ENCODE results near the gene GPR137. TPM values are rescaled to one million over a fixed set of nuclear protein-coding genes. Genes with fewer than 3 reads are reported as not detected.

The GPR137 gene
- total RNA-seq, 1 experiment from 2014 or later = 51.8 TPM

DNA sequence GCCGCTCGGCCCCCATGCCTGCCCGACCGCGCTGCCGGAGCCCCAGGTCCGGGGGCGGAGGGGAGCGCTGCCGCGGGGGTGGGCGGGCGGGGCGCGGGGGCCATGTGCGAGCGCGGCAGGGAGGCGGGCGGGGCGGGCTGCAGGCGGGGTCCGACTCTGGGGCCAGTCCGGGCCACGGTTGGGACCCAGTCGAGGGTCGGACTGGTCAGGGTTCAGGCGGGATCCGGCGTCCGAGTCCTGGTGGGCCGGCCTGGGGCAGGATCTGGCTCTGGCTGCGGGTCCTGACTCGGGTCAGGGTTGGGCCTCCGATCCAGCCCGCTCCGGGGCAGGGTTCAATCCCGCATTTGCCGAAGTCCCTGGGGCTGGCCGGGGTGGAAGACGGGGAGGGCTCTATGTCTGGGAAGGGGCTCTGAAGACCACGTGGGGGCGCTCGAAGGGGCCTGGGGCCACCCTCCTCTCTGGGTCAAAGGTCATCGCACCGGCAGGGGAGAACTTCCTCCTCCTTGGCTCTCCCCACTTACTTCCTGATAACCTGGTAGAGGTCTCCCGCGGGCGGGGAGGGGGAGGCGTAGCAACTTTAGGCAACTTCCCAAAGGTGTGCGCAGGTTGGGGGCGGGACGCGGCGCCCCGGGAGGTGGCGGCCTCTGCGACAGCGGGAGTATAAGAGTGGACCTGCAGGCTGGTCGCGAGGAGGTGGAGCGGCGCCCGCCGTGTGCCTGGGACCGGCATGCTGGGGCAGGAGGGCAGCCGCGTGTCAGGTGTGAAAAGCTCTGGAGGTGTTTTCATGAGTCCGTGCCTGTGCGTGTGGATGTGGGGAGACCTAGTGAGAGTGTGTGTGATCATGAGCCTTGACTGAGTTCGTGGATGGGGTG, 20.3 kb downstream of the GPR137 start (continued):
- TF ChIP-seq, protein P1, sequence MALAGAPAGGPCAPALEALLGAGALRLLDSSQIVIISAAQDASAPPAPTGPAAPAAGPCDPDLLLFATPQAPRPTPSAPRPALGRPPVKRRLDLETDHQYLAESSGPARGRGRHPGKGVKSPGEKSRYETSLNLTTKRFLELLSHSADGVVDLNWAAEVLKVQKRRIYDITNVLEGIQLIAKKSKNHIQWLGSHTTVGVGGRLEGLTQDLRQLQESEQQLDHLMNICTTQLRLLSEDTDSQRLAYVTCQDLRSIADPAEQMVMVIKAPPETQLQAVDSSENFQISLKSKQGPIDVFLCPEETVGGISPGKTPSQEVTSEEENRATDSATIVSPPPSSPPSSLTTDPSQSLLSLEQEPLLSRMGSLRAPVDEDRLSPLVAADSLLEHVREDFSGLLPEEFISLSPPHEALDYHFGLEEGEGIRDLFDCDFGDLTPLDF (CRISPR knock-in tag; IDR thresholded peaks at IDR 0.05) = no peak
- TF ChIP-seq TP53 (CRISPR knock-in tag; IDR thresholded peaks at IDR 0.05) = no peak
- TF ChIP-seq GABPB1 (CRISPR knock-in tag; IDR thresholded peaks at IDR 0.05) = no peak; the same call in 1 of the 2 replicates
- TF ChIP-seq E2F4 (CRISPR knock-in tag; IDR thresholded peaks at IDR 0.05; ENCODE audit: borderline replicate concordance, low read depth) = no peak
- no peak for TF ChIP-seq ZNF121 (CRISPR knock-in tag; IDR thresholded peaks at IDR 0.05)
- no peak for TF ChIP-seq TCF7 (CRISPR knock-in tag; IDR thresholded peaks at IDR 0.05; ENCODE audit: low read depth)
- TF ChIP-seq ZNF219 (CRISPR knock-in tag; IDR thresholded peaks at IDR 0.05; ENCODE audit: borderline replicate concordance) = no peak
- no peak for TF ChIP-seq MXD4 (CRISPR knock-in tag; IDR thresholded peaks at IDR 0.05; ENCODE audit: borderline replicate concordance)
- TF ChIP-seq ZBTB21 (CRISPR knock-in tag; IDR thresholded peaks at IDR 0.05; ENCODE audit: borderline replicate concordance) = no peak
- TF ChIP-seq CDX4 (CRISPR knock-in tag; IDR thresholded peaks at IDR 0.05; ENCODE audit: borderline replicate concordance) = no peak
- TF ChIP-seq SOX15 (CRISPR knock-in tag; IDR thresholded peaks at IDR 0.05) = no peak
- TF ChIP-seq, protein P2, sequence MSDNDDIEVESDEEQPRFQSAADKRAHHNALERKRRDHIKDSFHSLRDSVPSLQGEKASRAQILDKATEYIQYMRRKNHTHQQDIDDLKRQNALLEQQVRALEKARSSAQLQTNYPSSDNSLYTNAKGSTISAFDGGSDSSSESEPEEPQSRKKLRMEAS (CRISPR knock-in tag; IDR thresholded peaks at IDR 0.05) = peak; percentile 75
- no peak for TF ChIP-seq SMAD4 (CRISPR knock-in tag; IDR thresholded peaks at IDR 0.05)
- no peak for TF ChIP-seq TEAD4 (CRISPR knock-in tag; IDR thresholded peaks at IDR 0.05)
- TF ChIP-seq, protein P3, sequence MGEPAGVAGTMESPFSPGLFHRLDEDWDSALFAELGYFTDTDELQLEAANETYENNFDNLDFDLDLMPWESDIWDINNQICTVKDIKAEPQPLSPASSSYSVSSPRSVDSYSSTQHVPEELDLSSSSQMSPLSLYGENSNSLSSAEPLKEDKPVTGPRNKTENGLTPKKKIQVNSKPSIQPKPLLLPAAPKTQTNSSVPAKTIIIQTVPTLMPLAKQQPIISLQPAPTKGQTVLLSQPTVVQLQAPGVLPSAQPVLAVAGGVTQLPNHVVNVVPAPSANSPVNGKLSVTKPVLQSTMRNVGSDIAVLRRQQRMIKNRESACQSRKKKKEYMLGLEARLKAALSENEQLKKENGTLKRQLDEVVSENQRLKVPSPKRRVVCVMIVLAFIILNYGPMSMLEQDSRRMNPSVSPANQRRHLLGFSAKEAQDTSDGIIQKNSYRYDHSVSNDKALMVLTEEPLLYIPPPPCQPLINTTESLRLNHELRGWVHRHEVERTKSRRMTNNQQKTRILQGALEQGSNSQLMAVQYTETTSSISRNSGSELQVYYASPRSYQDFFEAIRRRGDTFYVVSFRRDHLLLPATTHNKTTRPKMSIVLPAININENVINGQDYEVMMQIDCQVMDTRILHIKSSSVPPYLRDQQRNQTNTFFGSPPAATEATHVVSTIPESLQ (CRISPR knock-in tag; IDR thresholded peaks at IDR 0.05) = no peak
- TF ChIP-seq, protein P4, sequence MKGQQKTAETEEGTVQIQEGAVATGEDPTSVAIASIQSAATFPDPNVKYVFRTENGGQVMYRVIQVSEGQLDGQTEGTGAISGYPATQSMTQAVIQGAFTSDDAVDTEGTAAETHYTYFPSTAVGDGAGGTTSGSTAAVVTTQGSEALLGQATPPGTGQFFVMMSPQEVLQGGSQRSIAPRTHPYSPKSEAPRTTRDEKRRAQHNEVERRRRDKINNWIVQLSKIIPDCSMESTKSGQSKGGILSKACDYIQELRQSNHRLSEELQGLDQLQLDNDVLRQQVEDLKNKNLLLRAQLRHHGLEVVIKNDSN (CRISPR knock-in tag; IDR thresholded peaks at IDR 0.05) = peak; percentile 79
- peak; percentile 69; the same call in 1 of the 2 replicates for TF ChIP-seq ZNF232 (CRISPR knock-in tag; IDR thresholded peaks at IDR 0.05)
- TF ChIP-seq ELF4 (CRISPR knock-in tag; IDR thresholded peaks at IDR 0.05; ENCODE audit: low read depth) = no peak
- TF ChIP-seq TEAD1 (CRISPR knock-in tag; IDR thresholded peaks at IDR 0.05) = peak; percentile 65
- TF ChIP-seq SMAD3 (CRISPR knock-in tag; IDR thresholded peaks at IDR 0.05; ENCODE audit: borderline replicate concordance) = no peak
- TF ChIP-seq, protein P5, sequence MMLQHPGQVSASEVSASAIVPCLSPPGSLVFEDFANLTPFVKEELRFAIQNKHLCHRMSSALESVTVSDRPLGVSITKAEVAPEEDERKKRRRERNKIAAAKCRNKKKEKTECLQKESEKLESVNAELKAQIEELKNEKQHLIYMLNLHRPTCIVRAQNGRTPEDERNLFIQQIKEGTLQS (CRISPR knock-in tag; conservative IDR thresholded peaks at IDR 0.05) = no peak
- TF ChIP-seq ATF1 (CRISPR knock-in tag; IDR thresholded peaks at IDR 0.05) = no peak
- TF ChIP-seq, protein P6, sequence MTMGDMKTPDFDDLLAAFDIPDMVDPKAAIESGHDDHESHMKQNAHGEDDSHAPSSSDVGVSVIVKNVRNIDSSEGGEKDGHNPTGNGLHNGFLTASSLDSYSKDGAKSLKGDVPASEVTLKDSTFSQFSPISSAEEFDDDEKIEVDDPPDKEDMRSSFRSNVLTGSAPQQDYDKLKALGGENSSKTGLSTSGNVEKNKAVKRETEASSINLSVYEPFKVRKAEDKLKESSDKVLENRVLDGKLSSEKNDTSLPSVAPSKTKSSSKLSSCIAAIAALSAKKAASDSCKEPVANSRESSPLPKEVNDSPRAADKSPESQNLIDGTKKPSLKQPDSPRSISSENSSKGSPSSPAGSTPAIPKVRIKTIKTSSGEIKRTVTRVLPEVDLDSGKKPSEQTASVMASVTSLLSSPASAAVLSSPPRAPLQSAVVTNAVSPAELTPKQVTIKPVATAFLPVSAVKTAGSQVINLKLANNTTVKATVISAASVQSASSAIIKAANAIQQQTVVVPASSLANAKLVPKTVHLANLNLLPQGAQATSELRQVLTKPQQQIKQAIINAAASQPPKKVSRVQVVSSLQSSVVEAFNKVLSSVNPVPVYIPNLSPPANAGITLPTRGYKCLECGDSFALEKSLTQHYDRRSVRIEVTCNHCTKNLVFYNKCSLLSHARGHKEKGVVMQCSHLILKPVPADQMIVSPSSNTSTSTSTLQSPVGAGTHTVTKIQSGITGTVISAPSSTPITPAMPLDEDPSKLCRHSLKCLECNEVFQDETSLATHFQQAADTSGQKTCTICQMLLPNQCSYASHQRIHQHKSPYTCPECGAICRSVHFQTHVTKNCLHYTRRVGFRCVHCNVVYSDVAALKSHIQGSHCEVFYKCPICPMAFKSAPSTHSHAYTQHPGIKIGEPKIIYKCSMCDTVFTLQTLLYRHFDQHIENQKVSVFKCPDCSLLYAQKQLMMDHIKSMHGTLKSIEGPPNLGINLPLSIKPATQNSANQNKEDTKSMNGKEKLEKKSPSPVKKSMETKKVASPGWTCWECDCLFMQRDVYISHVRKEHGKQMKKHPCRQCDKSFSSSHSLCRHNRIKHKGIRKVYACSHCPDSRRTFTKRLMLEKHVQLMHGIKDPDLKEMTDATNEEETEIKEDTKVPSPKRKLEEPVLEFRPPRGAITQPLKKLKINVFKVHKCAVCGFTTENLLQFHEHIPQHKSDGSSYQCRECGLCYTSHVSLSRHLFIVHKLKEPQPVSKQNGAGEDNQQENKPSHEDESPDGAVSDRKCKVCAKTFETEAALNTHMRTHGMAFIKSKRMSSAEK (CRISPR knock-in tag; IDR thresholded peaks at IDR 0.05; ENCODE audit: borderline replicate concordance) = no peak
- TF ChIP-seq, protein P7, sequence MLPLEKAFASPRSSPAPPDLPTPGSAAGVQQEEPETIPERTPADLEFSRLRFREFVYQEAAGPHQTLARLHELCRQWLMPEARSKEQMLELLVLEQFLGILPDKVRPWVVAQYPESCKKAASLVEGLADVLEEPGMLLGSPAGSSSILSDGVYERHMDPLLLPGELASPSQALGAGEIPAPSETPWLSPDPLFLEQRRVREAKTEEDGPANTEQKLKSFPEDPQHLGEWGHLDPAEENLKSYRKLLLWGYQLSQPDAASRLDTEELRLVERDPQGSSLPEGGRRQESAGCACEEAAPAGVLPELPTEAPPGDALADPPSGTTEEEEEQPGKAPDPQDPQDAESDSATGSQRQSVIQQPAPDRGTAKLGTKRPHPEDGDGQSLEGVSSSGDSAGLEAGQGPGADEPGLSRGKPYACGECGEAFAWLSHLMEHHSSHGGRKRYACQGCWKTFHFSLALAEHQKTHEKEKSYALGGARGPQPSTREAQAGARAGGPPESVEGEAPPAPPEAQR (CRISPR knock-in tag; IDR thresholded peaks at IDR 0.05) = no peak
- 0 out of 2 replicates have a peak, but pooled peaks have one; percentile 49 for TF ChIP-seq IRF1 (CRISPR knock-in tag; IDR thresholded peaks at IDR 0.05)
